K562 (cell line): Measurements from ENCODE around the gene SORCS2.

Experiments used
- HDAC2 ChIP-seq: fragments of 450-650 bp; IDR thresholded peaks from 2 replicates; pipeline ENCODE4 v1.6.1; 2016; ENCODE audit warnings: mild to moderate bottlenecking
- PML ChIP-seq: IDR thresholded peaks from 2 replicates; pipeline ENCODE4 v1.6.1; 2012; ENCODE audit warnings: low read length, inconsistent platforms
- POLR2AphosphoS5 ChIP-seq: IDR thresholded peaks from 2 replicates; pipeline ENCODE4 v1.6.1; 2011; ENCODE audit warnings: mild to moderate bottlenecking, low read depth, low read length, moderate library complexity; ENCODE audit not compliant: control insufficient read depth, insufficient read depth
- SPI1 ChIP-seq: IDR thresholded peaks from 2 replicates; pipeline ENCODE4 v1.6.1; 2011; ENCODE audit warnings: low read depth, low read length, control low read depth, borderline replicate concordance
- SRSF9 ChIP-seq: fragments of 200-400 bp; formaldehyde crosslinking; IDR thresholded peaks from 2 replicates; pipeline ENCODE4 v1.6.1; 2017; ENCODE audit warnings: low read depth, low read length, borderline replicate concordance
- TF ChIP-seq, protein P1 (sequence below), 2 experiments: IDR thresholded peaks; 2 replicates each; pipeline ENCODE4 v1.6.1; 2012; ENCODE audit warnings: improper control_type of control experiment in 2 of 2, low read depth in 2 of 2, low read length in 2 of 2, borderline replicate concordance in 1 of 2

GRCh38 chr4:7777017-7777710 lies 584.8 kb downstream of the SORCS2 start:
- TF ChIP-seq HDAC2 (no peak), SRSF9 (no peak), PML (no peak), POLR2AphosphoS5 (no peak), SPI1 (no peak)
- TF ChIP-seq, protein P1, sequence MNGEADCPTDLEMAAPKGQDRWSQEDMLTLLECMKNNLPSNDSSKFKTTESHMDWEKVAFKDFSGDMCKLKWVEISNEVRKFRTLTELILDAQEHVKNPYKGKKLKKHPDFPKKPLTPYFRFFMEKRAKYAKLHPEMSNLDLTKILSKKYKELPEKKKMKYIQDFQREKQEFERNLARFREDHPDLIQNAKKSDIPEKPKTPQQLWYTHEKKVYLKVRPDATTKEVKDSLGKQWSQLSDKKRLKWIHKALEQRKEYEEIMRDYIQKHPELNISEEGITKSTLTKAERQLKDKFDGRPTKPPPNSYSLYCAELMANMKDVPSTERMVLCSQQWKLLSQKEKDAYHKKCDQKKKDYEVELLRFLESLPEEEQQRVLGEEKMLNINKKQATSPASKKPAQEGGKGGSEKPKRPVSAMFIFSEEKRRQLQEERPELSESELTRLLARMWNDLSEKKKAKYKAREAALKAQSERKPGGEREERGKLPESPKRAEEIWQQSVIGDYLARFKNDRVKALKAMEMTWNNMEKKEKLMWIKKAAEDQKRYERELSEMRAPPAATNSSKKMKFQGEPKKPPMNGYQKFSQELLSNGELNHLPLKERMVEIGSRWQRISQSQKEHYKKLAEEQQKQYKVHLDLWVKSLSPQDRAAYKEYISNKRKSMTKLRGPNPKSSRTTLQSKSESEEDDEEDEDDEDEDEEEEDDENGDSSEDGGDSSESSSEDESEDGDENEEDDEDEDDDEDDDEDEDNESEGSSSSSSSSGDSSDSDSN (IDR thresholded peaks at IDR 0.05; ENCODE audit: borderline replicate concordance in 1 of 2, low read depth in 2 of 2, low read length in 2 of 2) = no peak
